ENCODE measurements around the gene MAGEB5.

Gene MAGEB5

DNA sequence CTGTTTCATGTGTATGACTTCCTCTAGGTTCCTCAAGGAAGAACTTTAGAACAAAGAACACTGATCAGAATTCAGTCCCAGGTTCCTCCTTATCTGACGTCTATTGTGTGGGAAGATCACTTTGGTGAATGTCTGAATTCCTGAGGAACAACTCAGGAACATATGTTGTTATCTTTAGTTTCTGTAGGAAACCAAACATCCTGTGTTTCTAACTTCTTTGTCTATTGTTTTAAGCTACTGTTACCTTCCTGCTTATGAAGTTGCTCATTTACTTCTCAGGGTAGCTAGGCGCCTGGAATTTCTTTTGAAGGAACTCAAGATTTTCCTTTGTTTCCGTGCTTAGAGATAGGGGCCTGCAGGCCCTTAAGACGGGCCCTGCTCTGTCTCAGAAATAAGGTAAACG, 46.2 kb downstream of the MAGEB5 start:
- H3K9ac ChIP-seq (ENCODE audit: insufficient read length): no peak overlapping the region
- no peak for DNase-seq (ENCODE audit: low read depth, low spot score)
- H3K36me3 ChIP-seq (ENCODE audit: insufficient read depth, low read length): no peaks in the 10 kb centered on the region
- H3K9me3 ChIP-seq (ENCODE audit: low read depth, low read length): no peaks in the 10 kb centered on the region
- H3K4me3 ChIP-seq: no peak overlapping the region
- no peak for TF ChIP-seq EZH2 (IDR thresholded peaks at IDR 0.05)
- TF ChIP-seq FOXP2 (optimal IDR thresholded peaks at IDR 0.05; ENCODE audit: control extremely low read depth, extremely low read length, insufficient read depth): no peak
- no peak for TF ChIP-seq POLR2AphosphoS5 (IDR thresholded peaks at IDR 0.05; ENCODE audit: borderline replicate concordance, low read depth, low read length)
- H3K27ac ChIP-seq: no peak overlapping the region
